Muscle layer of duodenum (tissue), 2 donors: ENCODE data around the gene ZCCHC24.

Source experiments
- H3K27ac ChIP-seq: one replicate; pipeline ENCODE4 v1.7.0; 2013; ENCODE audit warnings: mild to moderate bottlenecking, low read length
- H3K27me3 ChIP-seq: one replicate; pipeline ENCODE4 v1.7.0; 2013; ENCODE audit warnings: low read depth, mild to moderate bottlenecking, control low read depth, low read length
- H3K36me3 ChIP-seq, 2 donors: one replicate each; pipeline ENCODE4 v1.7.0; 2013; ENCODE audit warnings: low read length in 2 of 2, control low read depth in 1 of 2, mild to moderate bottlenecking in 1 of 2; ENCODE audit not compliant: insufficient read depth in 2 of 2, control insufficient read depth in 1 of 2
- H3K4me1 ChIP-seq, 2 donors: one replicate each; pipeline ENCODE4 v1.7.0; 2013; ENCODE audit warnings: low read length in 2 of 2, mild to moderate bottlenecking in 2 of 2, control low read depth in 1 of 2, moderate library complexity in 1 of 2; ENCODE audit not compliant: insufficient read depth in 2 of 2, control insufficient read depth in 1 of 2
- H3K4me3 ChIP-seq, 2 donors: one replicate each; pipeline ENCODE4 v1.7.0; 2013; ENCODE audit warnings: low read length in 2 of 2, low read depth in 1 of 2, mild to moderate bottlenecking in 1 of 2
- H3K9me3 ChIP-seq, 2 donors: one replicate each; pipeline ENCODE4 v1.7.0; 2013; ENCODE audit warnings: low read length in 2 of 2, control low read depth in 1 of 2, mild to moderate bottlenecking in 1 of 2; ENCODE audit not compliant: control insufficient read depth in 1 of 2
- donor health status: healthy.

Gene ZCCHC24

GRCh38 chr10:79483948-79484347, 38.5 kb upstream of the ZCCHC24 start:
- Histone ChIP-seq H3K27me3 (no peaks in the 10 kb centered on the region), H3K4me1 (peaks cover 5 to 13% of the 10 kb centered on the region in 2 donors), H3K36me3 (no peaks in the 10 kb centered on the region), H3K9me3 (no peaks in the 10 kb centered on the region), H3K4me3 (no peak overlapping the region), H3K27ac (peak overlapping the region; percentile 42)

DNA sequence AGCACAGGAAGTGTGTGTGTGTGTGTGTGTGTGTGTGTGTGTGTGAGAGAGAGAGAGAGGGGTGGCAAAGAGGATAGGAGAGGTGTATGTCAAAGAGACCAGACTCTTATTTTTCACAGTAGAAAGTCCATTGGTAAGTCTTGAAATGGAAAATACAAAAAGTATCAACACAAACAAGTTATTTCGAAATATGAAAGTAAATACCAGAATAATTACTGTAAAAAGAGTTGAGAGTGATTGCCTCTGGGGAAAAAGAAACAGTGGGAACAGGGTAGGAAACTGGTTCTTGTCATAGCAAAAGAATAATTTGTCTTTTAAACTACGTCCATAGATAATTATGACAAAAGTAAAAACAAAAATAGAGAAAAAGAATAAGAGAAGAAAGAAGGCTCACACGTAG, 37.9 kb upstream of the ZCCHC24 start:
- Histone ChIP-seq H3K4me1 (peaks cover 0 to 9% of the 10 kb centered on the region in 2 donors), H3K27me3 (no peaks in the 10 kb centered on the region), H3K4me3 (no peak overlapping the region), H3K36me3 (no peaks in the 10 kb centered on the region), H3K27ac (peak overlapping the region; percentile 42), H3K9me3 (no peaks in the 10 kb centered on the region)

GRCh38 chr10:79482741-79483140, 37.3 kb upstream of the ZCCHC24 start:
- Histone ChIP-seq H3K9me3 (no peaks in the 10 kb centered on the region), H3K4me3 (no peak overlapping the region), H3K36me3 (no peaks in the 10 kb centered on the region), H3K4me1 (peaks cover 0 to 6% of the 10 kb centered on the region in 2 donors), H3K27ac (no peak overlapping the region), H3K27me3 (no peaks in the 10 kb centered on the region)

DNA sequence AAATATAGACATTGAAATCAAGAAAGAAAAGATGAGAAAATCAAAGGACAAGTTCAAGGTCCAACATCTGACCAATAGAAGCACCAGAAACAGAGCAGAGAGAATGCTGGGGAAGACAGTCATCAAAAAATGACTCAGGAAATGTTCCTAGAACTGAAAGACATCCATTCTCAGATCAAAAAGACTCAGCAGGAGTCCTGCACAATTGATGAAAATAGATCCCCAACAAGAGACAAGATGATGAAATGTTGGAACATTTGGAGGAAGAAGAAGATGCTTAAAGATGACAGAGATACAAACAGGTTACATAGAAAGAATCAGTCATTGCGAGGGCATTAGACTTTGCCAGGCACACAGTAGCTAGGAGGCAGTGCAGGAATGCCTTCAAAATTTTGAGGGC, 36.9 kb upstream of the ZCCHC24 start:
- Histone ChIP-seq H3K4me1 (peaks cover 0 to 1% of the 10 kb centered on the region in 2 donors), H3K27ac (no peak overlapping the region), H3K36me3 (no peaks in the 10 kb centered on the region), H3K4me3 (no peak overlapping the region), H3K9me3 (no peaks in the 10 kb centered on the region), H3K27me3 (no peaks in the 10 kb centered on the region)

- no peaks in the 10 kb centered on the region for H3K36me3 ChIP-seq
- H3K4me3 ChIP-seq: no peak overlapping the region
- H3K4me1 ChIP-seq: no peaks in the 10 kb centered on the region
- no peaks in the 10 kb centered on the region for H3K9me3 ChIP-seq
- H3K27ac ChIP-seq: no peak overlapping the region
- H3K27me3 ChIP-seq: no peaks in the 10 kb centered on the region
Observed at GRCh38 chr10:79479283-79479909, 34.0 kb upstream of the ZCCHC24 start.

GRCh38 chr10:79477456-79477855, 32.0 kb upstream of the ZCCHC24 start:
- Histone ChIP-seq H3K4me1 (no peaks in the 10 kb centered on the region), H3K27me3 (no peaks in the 10 kb centered on the region), H3K36me3 (no peaks in the 10 kb centered on the region), H3K4me3 (no peak overlapping the region), H3K27ac (no peak overlapping the region), H3K9me3 (no peaks in the 10 kb centered on the region)

GRCh38 chr10:79476645-79477044, 31.2 kb upstream of the ZCCHC24 start:
- H3K9me3 ChIP-seq: no peaks in the 10 kb centered on the region
- H3K27ac ChIP-seq: no peak overlapping the region
- no peaks in the 10 kb centered on the region for H3K27me3 ChIP-seq

GRCh38 chr10:79475877-79476276, 30.5 kb upstream of the ZCCHC24 start:
- H3K9me3 ChIP-seq: no peaks in the 10 kb centered on the region
- H3K27me3 ChIP-seq: no peaks in the 10 kb centered on the region
- no peak overlapping the region for H3K4me3 ChIP-seq
- no peak overlapping the region for H3K27ac ChIP-seq
- H3K4me1 ChIP-seq: no peaks in the 10 kb centered on the region
- H3K36me3 ChIP-seq: no peaks in the 10 kb centered on the region

More at GRCh38 chr10:79476645-79477044, 31.2 kb upstream of the ZCCHC24 start:
- Histone ChIP-seq H3K4me1 (no peaks in the 10 kb centered on the region), H3K36me3 (no peaks in the 10 kb centered on the region), H3K4me3 (no peak overlapping the region)

DNA sequence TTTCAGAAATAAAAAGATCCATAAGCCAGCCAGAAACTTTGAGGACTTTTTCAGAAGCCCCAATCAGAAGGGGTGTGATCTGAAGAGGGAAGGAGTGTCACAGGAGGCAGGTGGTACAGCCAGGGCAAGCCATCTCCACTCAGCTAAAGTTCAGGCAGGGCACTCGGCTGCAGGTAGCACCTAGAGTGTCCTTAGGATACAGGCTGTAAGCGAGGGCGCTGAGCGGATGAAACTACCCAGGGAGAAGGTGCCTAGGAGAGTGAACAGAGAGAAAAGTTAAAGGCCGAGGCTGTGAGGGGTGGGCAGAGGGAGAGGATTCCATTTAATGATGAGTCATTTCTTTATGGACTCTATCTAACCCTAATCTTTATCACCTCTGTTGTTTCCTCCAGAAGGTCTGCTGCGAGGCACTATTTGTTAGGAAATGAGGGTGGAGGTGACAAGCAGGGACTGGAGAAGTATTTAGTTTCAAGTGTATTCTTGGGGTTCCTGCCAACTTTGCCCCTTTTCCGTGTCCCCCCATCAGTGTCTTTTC, 29.8 kb upstream of the ZCCHC24 start:
- H3K4me1 ChIP-seq: no peaks in the 10 kb centered on the region
- H3K36me3 ChIP-seq: no peaks in the 10 kb centered on the region
- no peak overlapping the region for H3K4me3 ChIP-seq
- no peaks in the 10 kb centered on the region for H3K27me3 ChIP-seq
- no peak overlapping the region for H3K27ac ChIP-seq
- H3K9me3 ChIP-seq: no peaks in the 10 kb centered on the region

- H3K4me1 ChIP-seq: no peaks in the 10 kb centered on the region
- no peaks in the 10 kb centered on the region for H3K36me3 ChIP-seq
- no peaks in the 10 kb centered on the region for H3K9me3 ChIP-seq
- H3K27me3 ChIP-seq: no peaks in the 10 kb centered on the region
- H3K4me3 ChIP-seq: no peak overlapping the region
- H3K27ac ChIP-seq: no peak overlapping the region
Observed at GRCh38 chr10:79473496-79474095, 28.2 kb upstream of the ZCCHC24 start.

- H3K4me3 ChIP-seq: no peak overlapping the region
- H3K27me3 ChIP-seq: no peaks in the 10 kb centered on the region
- no peaks in the 10 kb centered on the region for H3K4me1 ChIP-seq
- no peaks in the 10 kb centered on the region for H3K9me3 ChIP-seq
- H3K27ac ChIP-seq: no peak overlapping the region
- no peaks in the 10 kb centered on the region for H3K36me3 ChIP-seq
Observed at GRCh38 chr10:79472951-79473350, 27.5 kb upstream of the ZCCHC24 start.

DNA sequence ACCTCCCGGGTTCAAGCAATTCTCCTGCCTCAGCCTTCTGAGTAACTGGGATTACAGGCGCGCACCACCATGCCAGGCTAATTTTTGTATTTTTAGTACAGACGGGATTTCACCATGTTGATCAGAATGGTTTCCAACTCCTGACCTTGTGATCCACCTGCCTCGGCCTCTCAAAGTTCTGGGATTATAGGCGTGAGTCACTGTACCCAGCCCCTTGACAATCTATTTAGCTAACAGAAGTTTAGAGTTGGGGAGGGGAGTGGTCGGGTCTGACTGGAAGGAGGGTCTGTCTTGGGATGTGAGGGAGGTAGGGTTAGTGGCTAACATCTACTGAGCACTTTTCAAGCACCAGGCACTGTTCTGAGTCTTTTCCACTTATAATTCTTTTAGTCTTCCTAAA, 27.0 kb upstream of the ZCCHC24 start:
- no peak overlapping the region for H3K4me3 ChIP-seq
- H3K4me1 ChIP-seq: no peaks in the 10 kb centered on the region
- no peaks in the 10 kb centered on the region for H3K27me3 ChIP-seq
- no peaks in the 10 kb centered on the region for H3K9me3 ChIP-seq
- H3K27ac ChIP-seq: no peak overlapping the region
- no peaks in the 10 kb centered on the region for H3K36me3 ChIP-seq
